HCT116 (cell line): ENCODE results near the gene NHP2. TPM values are rescaled to one million over a fixed set of nuclear protein-coding genes. Genes with fewer than 3 reads are reported as not detected.

ENCODE experiments used
- ATAC-seq: fragments of 200-7000 bp; cut with Tn5 transposase; 2 replicates; pipeline ENCODE4 v1.9.1; 2020; ENCODE audit warnings: mild to moderate bottlenecking, moderate library complexity
- BruUV-seq: library from RNA; stranded (reverse); fragments of 400-500 nt; replicated peaks from 2 replicates; lab custom pipeline; 2021; lab: Mats Ljungman, UMichigan
- CTCF ChIA-PET: fragments of 300-600 bp; sonication (Branson Sonifier 250); formaldehyde crosslinking; loops from one replicate; lab custom pipeline; 2021; ENCODE audit warnings: antibody characterized with exemption; lab: Charles Lee
- POLR2A ChIA-PET: fragments of 300-600, 350-600 bp; sonication (Branson Sonifier 250); formaldehyde crosslinking; loops from one replicate; lab custom pipeline; 2021; ENCODE audit warnings: antibody characterized with exemption; lab: Charles Lee
- RAD21 ChIA-PET, 2 experiments: fragments of 300-600 bp; sonication (Branson Sonifier 250); formaldehyde crosslinking; loops; one replicate each; lab custom pipeline; 2023; ENCODE audit warnings: low total read pairs in 2 of 2; ENCODE audit not compliant: uncharacterized antibody in 2 of 2, unreplicated experiment in 2 of 2, low non-redundant PET in 1 of 2; lab: Charles Lee
- DNase-seq: peaks from one replicate; pipeline ENCODE4 v3.0.0-alpha.2; 2010; ENCODE audit warnings: low read depth, low spot score
- H2AFZ ChIP-seq: fragments of 200-600 bp; shearing (Covaris generic), sonication (generic); 2 replicates; pipeline ENCODE4 v1.6.1; 2017; ENCODE audit warnings: low read depth, mixed run types, mixed read lengths, antibody characterized with exemption, low read length; ENCODE audit not compliant: poor library complexity, severe bottlenecking
- H3K27ac ChIP-seq: 2 replicates; pipeline ENCODE4 v1.5.1; 2012; ENCODE audit warnings: low read depth, low read length
- H3K27me3 ChIP-seq: fragments of 200-600 bp; sonication (generic); 2 replicates; pipeline ENCODE4 v1.6.1; 2016; ENCODE audit warnings: mixed run types, low read length, mixed read lengths; ENCODE audit not compliant: insufficient read depth
- H3K36me3 ChIP-seq, 2 experiments: fragments of 200-500 bp in 1 of 2; fragments of 200-600 bp in 1 of 2; sonication (Bioruptor generic) in 1 of 2; sonication (generic) in 1 of 2; 2 replicates each; pipeline versions ENCODE4 v1.5.1 to v1.6.1; 2014 to 2016; ENCODE audit warnings: low read length in 2 of 2, inconsistent platforms in 1 of 2, mixed read lengths in 1 of 2, mixed run types in 1 of 2; ENCODE audit not compliant: insufficient read depth in 2 of 2, control insufficient read depth in 1 of 2
- H3K4me1 ChIP-seq, 2 experiments: fragments of 200-600 bp in 1 of 2; sonication (generic) in 1 of 2; 2 replicates each; pipeline versions ENCODE4 v1.5.1 to v1.6.1; 2012 to 2017; ENCODE audit warnings: low read length in 2 of 2, inconsistent platforms in 1 of 2, mild to moderate bottlenecking in 1 of 2, mixed read lengths in 1 of 2, mixed run types in 1 of 2, moderate library complexity in 1 of 2; ENCODE audit not compliant: insufficient read depth in 2 of 2, control insufficient read depth in 1 of 2
- H3K4me2 ChIP-seq: fragments of 200-600 bp; sonication (generic); 2 replicates; pipeline ENCODE4 v1.6.1; 2017; ENCODE audit warnings: mixed run types, low read length, mixed read lengths
- H3K4me3 ChIP-seq, 2 experiments: fragments of 200-600 bp in 1 of 2; sonication (generic) in 1 of 2; replicated peaks in 1 of 2; 2 replicates each; pipeline ENCODE4 v1.5.1; 2011 to 2016; ENCODE audit warnings: low read length in 2 of 2, control low read depth in 1 of 2, low read depth in 1 of 2, mild to moderate bottlenecking in 1 of 2, mixed read lengths in 1 of 2, mixed run types in 1 of 2
- H3K79me2 ChIP-seq: fragments of 200-600 bp; sonication (generic); 2 replicates; pipeline ENCODE4 v1.6.1; 2017; ENCODE audit warnings: mild to moderate bottlenecking, mixed run types, low read length, moderate library complexity, mixed read lengths; ENCODE audit not compliant: insufficient read depth
- H3K9ac ChIP-seq: fragments of 200-600 bp; sonication (generic); 2 replicates; pipeline ENCODE4 v1.6.1; 2016; ENCODE audit warnings: low read length, mixed read lengths
- H3K9me2 ChIP-seq: fragments of 200-600 bp; sonication (generic), shearing (Covaris generic); 2 replicates; pipeline ENCODE4 v1.6.1; 2017; ENCODE audit warnings: mixed run types, mild to moderate bottlenecking, moderate library complexity; ENCODE audit not compliant: insufficient read depth
- H3K9me3 ChIP-seq, 2 experiments: fragments of 200-500 bp in 1 of 2; fragments of 200-600 bp in 1 of 2; sonication (Bioruptor generic) in 1 of 2; sonication (generic) in 1 of 2; 2 replicates each; pipeline ENCODE4 v1.6.1; 2014 to 2017; ENCODE audit warnings: low read length in 2 of 2, mixed read lengths in 2 of 2, inconsistent platforms in 1 of 2, low read depth in 1 of 2, mild to moderate bottlenecking in 1 of 2, mixed run types in 1 of 2, moderate library complexity in 1 of 2; ENCODE audit not compliant: control insufficient read depth in 1 of 2, insufficient read depth in 1 of 2
- H4K20me1 ChIP-seq: fragments of 200-600 bp; sonication (generic), shearing (Covaris generic); 2 replicates; pipeline ENCODE4 v1.6.1; 2017; ENCODE audit warnings: mixed run types, mild to moderate bottlenecking, moderate library complexity; ENCODE audit not compliant: insufficient read depth
- CBX3 ChIP-seq: IDR thresholded peaks from 2 replicates; pipeline ENCODE4 v1.6.1; 2012; ENCODE audit warnings: low read depth
- CEBPB ChIP-seq: IDR thresholded peaks from 2 replicates; pipeline ENCODE4 v1.6.1; 2012; ENCODE audit warnings: low read depth
- EGR1 ChIP-seq: IDR thresholded peaks from 2 replicates; pipeline ENCODE4 v1.6.1; 2012; ENCODE audit warnings: low read depth
- ELF1 ChIP-seq: IDR thresholded peaks from 2 replicates; pipeline ENCODE4 v1.6.1; 2012; ENCODE audit warnings: low read depth, borderline replicate concordance
- EZH2phosphoT487 ChIP-seq: fragments of 200-600 bp; IDR thresholded peaks from 2 replicates; pipeline ENCODE4 v1.6.1; 2018; ENCODE audit warnings: antibody characterized with exemption, borderline replicate concordance
- JUND ChIP-seq: IDR thresholded peaks from 2 replicates; pipeline ENCODE4 v1.6.1; 2012
- MAX ChIP-seq: IDR thresholded peaks from 2 replicates; pipeline ENCODE4 v1.6.1; 2012
- POLR2A ChIP-seq: IDR thresholded peaks from 2 replicates; pipeline ENCODE4 v1.7.0; 2011; ENCODE audit warnings: borderline replicate concordance; ENCODE audit not compliant: insufficient read depth, insufficient read length; ENCODE audit errors: extremely low read depth
- POLR2AphosphoS5 ChIP-seq: IDR thresholded peaks from 2 replicates; pipeline ENCODE4 v1.6.1; 2011; ENCODE audit warnings: mild to moderate bottlenecking, low read depth, low read length, moderate library complexity
- RAD21 ChIP-seq: IDR thresholded peaks from 2 replicates; pipeline ENCODE4 v1.6.1; 2012; ENCODE audit warnings: low read depth, mild to moderate bottlenecking
- SIN3A ChIP-seq: IDR thresholded peaks from 2 replicates; pipeline ENCODE4 v1.6.1; 2012; ENCODE audit warnings: low read depth
- SP1 ChIP-seq: IDR thresholded peaks from 2 replicates; pipeline ENCODE4 v1.6.1; 2012; ENCODE audit warnings: low read depth
- YY1 ChIP-seq: IDR thresholded peaks from 2 replicates; pipeline ENCODE4 v1.6.1; 2011; ENCODE audit warnings: low read length, low read depth, moderate library complexity, mild to moderate bottlenecking; ENCODE audit not compliant: insufficient replicate concordance; ENCODE audit errors: extremely low read depth
- ZBTB33 ChIP-seq: IDR thresholded peaks from 2 replicates; pipeline ENCODE4 v1.6.1; 2011; ENCODE audit warnings: mild to moderate bottlenecking, low read length, moderate library complexity; ENCODE audit not compliant: insufficient replicate concordance; ENCODE audit errors: extremely low read depth
- ZFX ChIP-seq: fragments of 450-650 bp; IDR thresholded peaks from 2 replicates; pipeline ENCODE4 v1.6.1; 2017
- intact Hi-C: fragments of 100-400 bp; cut with micrococcal nuclease; formaldehyde crosslinking; loops from 2 replicates; pipeline ENCODE4 v1.10.0; 2022
- total RNA-seq: library from RNA; stranded (reverse); gene quantifications from one replicate; pipeline ENCODE4 v1.2.1, GENCODE V29; 2021; ENCODE audit not compliant: unreplicated experiment
- TF ChIP-seq, protein P1 (sequence below), 3 experiments: fragments of 200-600 bp in 1 of 3; sonication (generic) in 1 of 3; IDR thresholded peaks in 2 of 3; conservative IDR thresholded peaks in 1 of 3; 2 replicates each; pipeline ENCODE4 v1.5.1; 2012 to 2017; ENCODE audit warnings: low read depth in 2 of 3, low read length in 2 of 3, antibody characterized with exemption in 1 of 3, borderline replicate concordance in 1 of 3, control low read depth in 1 of 3, mild to moderate bottlenecking in 1 of 3, mixed read lengths in 1 of 3, mixed run types in 1 of 3, moderate library complexity in 1 of 3; ENCODE audit not compliant: insufficient read depth in 1 of 3

The NHP2 gene
- total RNA-seq, 1 experiment from 2014 or later = 260 TPM

GRCh38 chr5:178142642-178143041 lies 11.0 kb downstream of the NHP2 start:
- TF ChIP-seq ZBTB33 = no peak
- TF ChIP-seq POLR2A = no peak
- no peak for TF ChIP-seq MAX
- no peak for TF ChIP-seq CBX3
- no peak for TF ChIP-seq SIN3A
- TF ChIP-seq RAD21 = no peak
- no peak for TF ChIP-seq EZH2phosphoT487
- TF ChIP-seq YY1 = no peak
- no peak for TF ChIP-seq CEBPB
- TF ChIP-seq POLR2AphosphoS5 = no peak
- TF ChIP-seq SP1 = no peak
- TF ChIP-seq, protein P1, sequence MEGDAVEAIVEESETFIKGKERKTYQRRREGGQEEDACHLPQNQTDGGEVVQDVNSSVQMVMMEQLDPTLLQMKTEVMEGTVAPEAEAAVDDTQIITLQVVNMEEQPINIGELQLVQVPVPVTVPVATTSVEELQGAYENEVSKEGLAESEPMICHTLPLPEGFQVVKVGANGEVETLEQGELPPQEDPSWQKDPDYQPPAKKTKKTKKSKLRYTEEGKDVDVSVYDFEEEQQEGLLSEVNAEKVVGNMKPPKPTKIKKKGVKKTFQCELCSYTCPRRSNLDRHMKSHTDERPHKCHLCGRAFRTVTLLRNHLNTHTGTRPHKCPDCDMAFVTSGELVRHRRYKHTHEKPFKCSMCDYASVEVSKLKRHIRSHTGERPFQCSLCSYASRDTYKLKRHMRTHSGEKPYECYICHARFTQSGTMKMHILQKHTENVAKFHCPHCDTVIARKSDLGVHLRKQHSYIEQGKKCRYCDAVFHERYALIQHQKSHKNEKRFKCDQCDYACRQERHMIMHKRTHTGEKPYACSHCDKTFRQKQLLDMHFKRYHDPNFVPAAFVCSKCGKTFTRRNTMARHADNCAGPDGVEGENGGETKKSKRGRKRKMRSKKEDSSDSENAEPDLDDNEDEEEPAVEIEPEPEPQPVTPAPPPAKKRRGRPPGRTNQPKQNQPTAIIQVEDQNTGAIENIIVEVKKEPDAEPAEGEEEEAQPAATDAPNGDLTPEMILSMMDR (IDR thresholded peaks at IDR 0.05 in 2 of 3, conservative IDR thresholded peaks at IDR 0.05 in 1 of 3; ENCODE audit: borderline replicate concordance in 1 of 3, insufficient read depth in 1 of 3, low read depth in 2 of 3, low read length in 2 of 3) = no peak
- TF ChIP-seq ZFX = no peak
- TF ChIP-seq EGR1 = no peak
- TF ChIP-seq JUND = no peak
- TF ChIP-seq ELF1 = no peak
- TF ChIP-seq, all 23 proteins: peak for 0
- intact Hi-C loops = no loop called here
- Histone ChIP-seq H3K9me2 (no peaks in the 10 kb centered on the region), H3K9ac (no peak overlapping the region), H3K27ac (no peak overlapping the region), H3K9me3 (no peaks in the 10 kb centered on the region), H3K27me3 (no peaks in the 10 kb centered on the region), H3K79me2 (no peaks in the 10 kb centered on the region), H3K4me3 (no peak overlapping the region), H3K4me2 (no peak overlapping the region), H2AFZ (no peak overlapping the region), H4K20me1 (no peaks in the 10 kb centered on the region), H3K4me1 (peaks cover 0 to 10% of the 10 kb centered on the region in 2 experiments; a peak in 1 of 4 replicates), H3K36me3 (peaks cover 28% of the 10 kb centered on the region in 2 experiments; a peak in 3 of 4 replicates)
- POLR2A ChIA-PET = interaction anchor here (1.0 kb wide), 1 partner anchor 66 kb away, joined by 3 read pairs; no protein-coding TSS in a partner anchor
- no TSS peak for BruUV-seq
- DNase-seq (no peak), ATAC-seq (no peak)
- CTCF ChIA-PET = interaction anchor here (1.5 to 10.8 kb wide), 2 partner anchors 11 to 67 kb away, joined by 7 to 98 read pairs; partner anchors contain the start of gene NHP2
- RAD21 ChIA-PET = no interaction called here
